Kidney (tissue), 14 donors: Measurements from ENCODE around the gene DIAPH3. TPM values are rescaled to one million over a fixed set of nuclear protein-coding genes. Genes with fewer than 3 reads are reported as not detected.
A peak's percentile ranks its signal among the peaks of the same experiment; 100 is the strongest.

Source experiments
- DNase-seq, 5 donors: peaks; one replicate each; pipeline ENCODE4 v3.0.0-alpha.2; 2013 to 2020
- FAIRE-seq: peaks from 2 replicates; lab custom pipeline; 2012; peaks lifted over from hg19 to GRCh38; lab: Jason Lieb, UNC
- H3K27ac ChIP-seq, 2 donors: one replicate each; pipeline ENCODE4 v1.7.0; 2013; ENCODE audit warnings: low read depth in 2 of 2, low read length in 2 of 2, inconsistent platforms in 1 of 2
- H3K27me3 ChIP-seq: one replicate; pipeline ENCODE4 v1.7.1; 2013; ENCODE audit warnings: low read length, inconsistent platforms; ENCODE audit not compliant: control insufficient read depth, insufficient read depth
- H3K36me3 ChIP-seq, 3 donors: one replicate each; pipeline versions ENCODE4 v1.7.0 to v1.7.1; 2013; ENCODE audit warnings: low read length in 3 of 3, control low read depth in 1 of 3, inconsistent platforms in 1 of 3; ENCODE audit not compliant: insufficient read depth in 3 of 3, control insufficient read depth in 2 of 3
- H3K4me1 ChIP-seq, 3 donors: one replicate each; pipeline versions ENCODE4 v1.7.0 to v1.7.1; 2013; ENCODE audit warnings: low read length in 3 of 3, inconsistent platforms in 1 of 3, low read depth in 1 of 3; ENCODE audit not compliant: control insufficient read depth in 2 of 3, insufficient read depth in 2 of 3
- H3K4me3 ChIP-seq, 3 donors: one replicate each; pipeline versions ENCODE4 v1.7.0 to v1.8.1; 2013; ENCODE audit warnings: low read length in 3 of 3, control low read depth in 1 of 3, inconsistent platforms in 1 of 3
- H3K9ac ChIP-seq, 3 donors: one replicate each; pipeline versions ENCODE4 v1.7.0 to v1.7.1; 2013; ENCODE audit warnings: low read length in 3 of 3, control low read depth in 1 of 3, inconsistent platforms in 1 of 3
- H3K9me3 ChIP-seq, 3 donors: one replicate each; pipeline versions ENCODE4 v1.7.0 to v1.7.1; 2013; ENCODE audit warnings: low read length in 3 of 3, control low read depth in 1 of 3, inconsistent platforms in 1 of 3; ENCODE audit not compliant: control insufficient read depth in 2 of 3, insufficient read depth in 1 of 3
- CTCF ChIP-seq: IDR thresholded peaks from 3 replicates; pipeline ENCODE4 v1.5.1; 2012; ENCODE audit warnings: mild to moderate bottlenecking, moderate library complexity, borderline replicate concordance; ENCODE audit not compliant: insufficient read depth; ENCODE audit errors: extremely low read depth
- intact Hi-C: fragments of 100-400 bp; cut with DNase I; formaldehyde crosslinking; loops from one replicate; pipeline ENCODE4 v1.11.1; 2022
- polyA plus RNA-seq: library from polyadenylated mRNA; stranded (reverse); fragments of 350-450 nt; fragmentation: Illumina TruSeq; extraction: RNeasy Lipid Tissue Mini Kit (QIAGEN cat#74804); gene quantifications from one replicate; pipeline ENCODE4 v1.2.3, GENCODE V29; 2014; ENCODE audit warnings: low read depth, low replicate concordance; ENCODE audit not compliant: insufficient read depth
- total RNA-seq: library from RNA; stranded (reverse); fragmentation: NEBNext Ultra II Directional; extraction: Animal tissue kit (Norgen Biotek cat#: 25700); gene quantifications from one replicate; pipeline ENCODE4 v1.2.1, GENCODE V29; 2021
- donor health status: control.
- donor health status: control.
- donor health status: control.
- donor health status: control.
- donor health status: control.
- donor health status: DM: yes; HTN: yes; CAD: no.
- donor health status: Normal renal cell carcinoma (clear cell type).

DIAPH3 gene
- total and polyA plus RNA-seq, 2 donors from 2014 or later, result 2.0 to 2.7 TPM

- Histone ChIP-seq H3K4me1 (no peaks in the 10 kb centered on the region), H3K9ac (no peak overlapping the region), H3K27me3 (no peaks in the 10 kb centered on the region), H3K4me3 (no peak overlapping the region), H3K9me3 (no peaks in the 10 kb centered on the region), H3K27ac (no peak overlapping the region), H3K36me3 (no peaks in the 10 kb centered on the region)
- TF ChIP-seq CTCF, result no peak
- DNase-seq, result no peak
- FAIRE-seq, result no peak
- intact Hi-C loops, result no loop called here
Observed at GRCh38 chr13:59914556-59914955, 249.2 kb downstream of the DIAPH3 start.

- no peaks in the 10 kb centered on the region for H3K27me3 ChIP-seq
- H3K27ac ChIP-seq, result no peak overlapping the region
- intact Hi-C loops, result no loop called here
- no peak overlapping the region for H3K9ac ChIP-seq
- H3K9me3 ChIP-seq, result no peaks in the 10 kb centered on the region
- DNase-seq (peak in 2 of 5 donors; percentile 25 to 63), FAIRE-seq (peak; percentile 89)
- no peaks in the 10 kb centered on the region for H3K36me3 ChIP-seq
- H3K4me1 ChIP-seq, result no peaks in the 10 kb centered on the region
- peak; percentile 51 for TF ChIP-seq CTCF
- H3K4me3 ChIP-seq, result no peak overlapping the region
Observed at GRCh38 chr13:59906413-59907049, 257.2 kb downstream of the DIAPH3 start.

- FAIRE-seq, result no peak
Observed at GRCh38 chr13:59901191-59901590, 262.5 kb downstream of the DIAPH3 start.

More at GRCh38 chr13:59901191-59901590, 262.5 kb downstream of the DIAPH3 start:
- Histone ChIP-seq H3K27ac (no peak overlapping the region), H3K36me3 (no peaks in the 10 kb centered on the region), H3K4me1 (no peaks in the 10 kb centered on the region), H3K9ac (no peak overlapping the region), H3K4me3 (no peak overlapping the region), H3K27me3 (no peaks in the 10 kb centered on the region), H3K9me3 (no peaks in the 10 kb centered on the region)
- no peak for DNase-seq
- TF ChIP-seq CTCF, result no peak
- intact Hi-C loops, result no loop called here
